ENCODE measurements around the gene SLC7A7.
"Not testable (repeated sequence)": the region's sequence is repeated elsewhere in the genome, so short reads cannot be mapped to it uniquely, and the experiment has no call there.

The SLC7A7 gene

GRCh38 chr14:22786685-22787084, 28.6 kb downstream of the SLC7A7 start:
- DNase-seq = no peak

- DNase-seq = no peak
These were observed 33.8 kb downstream of the SLC7A7 start for GRCh38 chr14:22781301-22781991.

- DNase-seq = no peak
These were observed 34.3 kb downstream of the SLC7A7 start for GRCh38 chr14:22780941-22781300.

GRCh38 chr14:22780105-22780679, 35.0 kb downstream of the SLC7A7 start:
- DNase-seq = no peak

- no peak for DNase-seq
These were observed 37.2 kb downstream of the SLC7A7 start for GRCh38 chr14:22778084-22778483.

GRCh38 chr14:22776849-22777248, 38.4 kb downstream of the SLC7A7 start:
- DNase-seq = not testable (repeated sequence)

- no peak for DNase-seq
These were observed 39.0 kb downstream of the SLC7A7 start for GRCh38 chr14:22776215-22776614.

GRCh38 chr14:22774011-22774706, 41.1 kb downstream of the SLC7A7 start:
- no peak for DNase-seq

- DNase-seq = no peak
These were observed 41.8 kb downstream of the SLC7A7 start for GRCh38 chr14:22773162-22774010.

- DNase-seq = no peak
These were observed 42.5 kb downstream of the SLC7A7 start for GRCh38 chr14:22772725-22773124.

- no peak for DNase-seq
These were observed 44.6 kb downstream of the SLC7A7 start for GRCh38 chr14:22770481-22771187.

- DNase-seq = no peak
These were observed 45.9 kb downstream of the SLC7A7 start for GRCh38 chr14:22769369-22769768.

- no peak for DNase-seq
These were observed 46.3 kb downstream of the SLC7A7 start for GRCh38 chr14:22768947-22769346.

GRCh38 chr14:22767323-22767589, 48.0 kb downstream of the SLC7A7 start:
- DNase-seq = no peak

GRCh38 chr14:22766457-22767322, 48.5 kb downstream of the SLC7A7 start, which contains the start of gene OXA1L:
TSS of gene OXA1L (plus strand) at chr14:22766688. CDS start at chr14:22766702, 14 bp downstream.
- peak; percentile 93 for DNase-seq

GRCh38 chr14:22764382-22764781, 50.9 kb downstream of the SLC7A7 start:
- DNase-seq = no peak

- no peak for DNase-seq
These were observed 53.5 kb downstream of the SLC7A7 start for GRCh38 chr14:22761734-22762133.

- not testable (repeated sequence) for DNase-seq
These were observed 57.1 kb downstream of the SLC7A7 start for GRCh38 chr14:22757972-22758650.

GRCh38 chr14:22753586-22753985, 61.6 kb downstream of the SLC7A7 start:
- DNase-seq = no peak

- DNase-seq = no peak
These were observed 62.8 kb downstream of the SLC7A7 start for GRCh38 chr14:22752422-22752821.

- DNase-seq = no peak
These were observed 66.6 kb downstream of the SLC7A7 start for GRCh38 chr14:22748631-22749068.
